Dermis microvascular lymphatic vessel endothelial cell (primary cell): ENCODE data around the gene SNTA1. TPM values are rescaled to one million over a fixed set of nuclear protein-coding genes. Genes with fewer than 3 reads are reported as not detected.
"Not testable (repeated sequence)": the region's sequence is repeated elsewhere in the genome, so short reads cannot be mapped to it uniquely, and the experiment has no call there.

ENCODE experiments used
- DNase-seq, 2 donors: peaks; one replicate each; pipeline versions ENCODE4 v3.0.0 to v3.0.0-alpha.2; 2010; ENCODE audit warnings: low read depth in 2 of 2
- total RNA-seq: library from RNA; depleted of rRNA; stranded (reverse); fragments of >200 nt; gene quantifications from 2 replicates; pipeline ENCODE4 v1.2.1, GENCODE V29; 2014

Gene SNTA1
- total RNA-seq, 1 donor from 2014 or later, result 6.2 TPM

DNA sequence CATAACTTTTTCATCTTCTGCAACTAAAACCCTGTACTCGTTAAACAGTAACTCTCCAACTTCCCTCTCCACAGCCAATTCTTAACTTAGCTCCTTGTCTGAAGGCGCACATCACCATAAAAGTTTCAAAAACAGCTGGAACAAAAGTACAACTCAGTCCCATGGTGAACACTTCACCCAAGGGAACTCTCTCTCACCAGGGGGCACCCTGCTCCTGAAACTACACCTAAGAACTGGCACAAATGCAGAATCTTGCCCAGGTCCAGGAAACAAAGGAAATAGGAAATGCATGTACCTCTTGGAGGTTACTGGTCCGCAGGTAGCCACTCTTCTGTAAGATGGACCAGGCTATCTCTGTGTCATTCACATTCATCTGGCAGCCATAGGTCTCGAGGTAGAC, 48.8 kb downstream of the SNTA1 start:
- peak in 1 of 2 donors; percentile 30 for DNase-seq

DNA sequence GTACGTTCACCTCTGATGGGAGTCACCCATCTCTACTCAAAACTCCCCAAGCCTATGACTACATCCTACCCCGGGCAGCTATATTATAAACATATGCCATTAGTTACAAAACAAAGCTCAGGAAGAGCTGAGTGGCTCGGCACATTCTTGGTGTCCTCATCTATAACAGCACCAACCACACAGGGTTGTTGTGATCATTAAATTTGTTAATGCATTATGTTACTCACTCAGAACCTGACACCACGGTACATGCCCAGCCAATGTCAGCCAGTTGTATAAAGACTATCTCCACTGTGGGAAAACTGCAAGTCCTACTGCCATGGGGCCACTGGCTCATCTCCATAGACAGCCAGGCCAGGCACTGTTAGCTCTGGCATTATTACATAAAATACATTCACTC, 50.0 kb downstream of the SNTA1 start:
- DNase-seq, result no peak

DNA sequence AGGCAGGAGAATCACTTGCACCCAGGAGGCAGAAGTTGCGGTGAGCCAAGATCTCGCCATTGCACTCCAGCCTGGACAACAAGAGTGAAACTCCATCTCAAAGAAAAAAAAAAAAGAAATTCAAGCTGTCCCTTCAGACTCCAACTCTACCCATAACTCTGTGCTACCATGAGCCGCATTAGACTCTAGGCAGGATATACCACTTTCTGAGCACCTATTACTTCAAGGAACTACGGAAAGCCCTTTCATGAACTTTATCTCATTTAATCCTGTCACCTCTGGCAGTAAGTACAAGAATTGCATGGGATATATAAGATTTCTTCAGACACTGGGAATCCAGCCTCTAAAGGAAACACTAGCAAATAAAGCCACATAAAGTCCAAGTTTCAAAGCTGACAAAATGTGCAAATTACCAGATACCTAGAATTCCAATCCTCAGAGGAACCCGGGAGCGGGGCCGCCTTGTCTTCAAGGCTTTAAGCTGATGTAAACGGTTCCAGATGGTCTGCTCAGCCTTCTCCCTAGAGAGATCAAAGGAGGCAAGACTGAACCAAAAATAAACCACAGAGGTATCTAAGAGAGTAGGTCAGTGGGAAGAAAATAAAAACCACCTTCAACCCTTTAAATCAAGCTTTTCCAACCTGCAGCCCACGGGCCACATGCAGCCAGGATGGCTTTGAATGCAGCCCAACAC, 51.7 kb downstream of the SNTA1 start:
- no peak for DNase-seq

DNA sequence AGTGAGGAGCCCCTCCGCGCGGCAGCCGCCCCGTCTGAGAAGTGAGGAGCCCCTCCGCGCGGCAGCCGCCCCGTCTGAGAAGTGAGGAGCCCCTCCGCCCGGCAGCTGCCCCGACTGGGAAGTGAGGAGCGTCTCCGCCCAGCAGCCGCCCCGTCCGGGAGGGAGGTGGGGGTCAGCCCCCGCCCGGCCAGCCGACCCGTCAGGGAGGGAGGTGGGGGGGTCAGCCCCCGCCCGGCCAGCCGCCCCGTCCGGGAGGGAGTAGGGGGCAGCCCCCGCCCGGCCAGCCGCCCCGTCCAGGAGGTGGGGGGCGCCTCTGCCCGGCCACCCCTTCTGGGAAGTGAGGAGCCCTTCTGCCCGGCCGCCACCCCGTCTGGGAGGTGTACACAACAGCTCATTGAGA, 54.2 kb downstream of the SNTA1 start:
- not testable (repeated sequence) for DNase-seq

DNA sequence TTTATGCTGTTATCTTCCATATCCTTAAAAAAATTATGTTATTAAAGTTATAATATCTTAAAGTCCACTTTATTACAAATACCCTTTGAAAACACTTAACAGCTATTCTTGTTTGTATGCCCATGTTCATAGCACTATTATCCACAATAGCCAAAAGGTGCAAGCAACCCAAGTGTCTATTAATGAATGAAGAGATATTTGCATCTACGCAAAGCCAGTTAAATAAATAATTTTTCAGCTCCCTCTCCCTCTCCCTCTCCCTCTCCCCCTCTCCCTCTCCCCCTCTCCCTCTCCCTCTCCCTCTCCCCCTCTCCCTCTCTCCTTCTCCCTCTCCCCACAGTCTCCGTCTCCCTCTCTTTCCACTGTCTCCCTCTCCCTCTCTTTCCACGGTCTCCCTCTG, 55.3 kb downstream of the SNTA1 start:
- no peak for DNase-seq

DNA sequence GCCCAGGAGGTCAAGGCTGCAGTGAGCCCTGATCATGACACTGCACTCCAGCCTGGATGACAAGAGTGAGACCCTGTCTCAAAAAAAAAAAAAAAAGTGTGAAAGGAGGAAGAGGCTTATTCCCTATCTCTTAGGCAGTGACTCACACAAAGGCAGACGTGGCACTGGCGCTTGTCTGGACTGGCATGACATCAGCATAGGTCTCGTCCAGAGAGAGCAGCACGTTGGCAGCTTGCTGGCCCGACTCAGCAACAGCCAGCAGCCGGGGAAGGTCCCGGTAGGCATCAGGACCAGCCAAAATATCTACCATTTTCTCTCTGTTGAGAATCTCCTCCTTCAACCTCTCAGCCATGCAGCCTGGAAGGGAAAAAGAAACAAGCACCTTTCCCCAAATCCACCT, 56.4 kb downstream of the SNTA1 start:
- DNase-seq, result peak in 1 of 2 donors; percentile 46

DNA sequence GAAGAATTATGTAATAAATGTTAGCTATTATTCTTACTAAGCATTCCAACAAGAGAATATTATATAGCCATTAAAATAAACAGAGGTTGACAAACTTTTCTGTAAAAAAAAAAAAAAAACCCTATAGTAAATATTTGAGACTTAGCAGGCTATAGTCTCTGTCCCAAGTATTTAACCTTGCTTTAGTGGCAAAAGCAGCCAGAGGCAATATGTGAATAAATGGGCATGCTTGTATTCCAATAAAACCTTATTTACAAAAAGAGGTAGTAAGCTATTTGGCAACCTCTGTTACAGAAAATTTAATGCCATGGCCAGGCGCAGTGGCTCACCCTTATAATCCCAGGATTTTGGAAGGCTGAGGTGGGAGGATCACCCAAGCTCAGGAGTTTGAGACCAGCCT, 56.9 kb downstream of the SNTA1 start:
- no peak for DNase-seq

DNA sequence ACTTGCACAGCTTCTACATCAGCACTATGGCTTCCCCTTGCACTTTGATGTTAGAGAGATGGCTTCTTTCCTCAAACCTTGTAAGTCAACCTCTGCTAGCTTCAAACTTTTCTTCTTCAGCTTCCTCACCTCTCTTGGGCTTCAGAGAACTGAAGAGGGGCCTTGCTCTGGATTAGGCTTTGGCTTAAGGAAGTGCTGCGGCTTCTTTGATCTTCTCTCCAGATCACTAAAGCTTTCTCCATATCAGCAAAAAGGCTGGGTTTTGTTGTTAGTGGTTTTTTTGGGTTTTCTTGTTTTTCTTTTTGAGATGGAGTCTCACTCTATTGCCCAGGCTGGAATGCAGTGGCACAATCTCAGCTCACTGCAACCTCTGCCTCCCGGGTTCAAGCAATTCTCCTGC, 66.2 kb downstream of the SNTA1 start:
- no peak for DNase-seq

DNA sequence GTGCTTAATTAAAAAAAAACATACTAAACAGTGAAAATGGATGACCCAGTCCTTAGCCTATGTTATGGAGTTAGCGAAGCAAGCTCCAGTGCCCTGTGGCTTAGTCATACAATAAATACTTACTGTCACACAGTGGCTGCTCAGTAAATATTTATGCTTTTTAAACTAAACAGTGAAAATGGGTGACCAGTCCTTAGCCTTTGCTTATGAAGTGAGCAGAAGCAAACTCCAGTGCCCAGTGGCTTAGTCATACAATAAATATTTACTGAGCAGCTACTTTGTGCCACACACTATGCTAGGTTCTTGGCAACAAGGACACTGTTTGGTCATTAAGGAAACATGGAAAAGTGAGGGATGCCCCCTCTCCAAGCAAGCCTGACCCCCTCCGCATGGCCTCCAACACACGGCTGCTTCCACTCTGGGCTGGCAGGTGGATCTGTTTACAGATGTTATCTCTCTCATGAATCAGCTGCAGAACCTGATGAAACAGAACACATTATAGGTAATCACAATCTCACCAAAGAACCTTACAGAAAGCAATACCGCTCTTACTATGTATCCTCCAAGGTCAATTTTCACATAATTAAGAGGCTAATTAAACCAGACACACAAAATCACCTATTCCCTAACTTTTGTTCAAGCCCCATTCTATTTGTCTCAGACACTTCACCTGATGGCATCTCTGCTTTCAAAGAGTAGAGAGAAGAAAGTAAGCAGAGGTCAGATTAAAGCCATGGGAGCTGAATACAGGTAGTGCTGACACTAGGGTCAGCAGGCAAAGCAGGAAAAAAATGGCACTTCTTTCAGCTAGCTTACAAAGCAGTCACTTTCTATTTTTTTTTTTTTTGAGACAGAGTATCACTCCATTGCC, 69.6 kb downstream of the SNTA1 start:
- DNase-seq, result peak in 1 of 2 donors; percentile 28

DNA sequence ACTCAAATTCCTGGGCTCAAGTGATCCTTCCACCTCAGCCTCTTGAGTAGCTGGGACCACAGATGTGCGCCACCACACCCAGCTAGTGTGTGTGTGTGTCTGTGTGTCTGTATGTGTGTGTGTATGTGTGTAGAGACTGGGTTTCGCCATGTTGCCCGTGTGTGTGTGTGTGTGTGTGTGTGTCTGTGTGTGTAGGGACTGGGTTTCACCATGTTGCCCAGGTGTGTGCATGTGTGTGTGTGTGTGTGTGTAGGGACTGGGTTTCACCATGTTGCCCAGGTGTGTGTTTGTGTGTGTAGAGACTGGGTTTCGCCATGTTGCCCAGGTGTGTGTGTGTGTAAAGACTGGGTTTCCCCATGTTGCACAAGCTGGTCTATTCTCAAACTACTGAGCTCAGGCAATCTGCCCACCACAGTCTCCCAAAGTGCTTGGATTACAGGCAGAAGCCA, 70.5 kb downstream of the SNTA1 start:
- DNase-seq, result no peak

DNA sequence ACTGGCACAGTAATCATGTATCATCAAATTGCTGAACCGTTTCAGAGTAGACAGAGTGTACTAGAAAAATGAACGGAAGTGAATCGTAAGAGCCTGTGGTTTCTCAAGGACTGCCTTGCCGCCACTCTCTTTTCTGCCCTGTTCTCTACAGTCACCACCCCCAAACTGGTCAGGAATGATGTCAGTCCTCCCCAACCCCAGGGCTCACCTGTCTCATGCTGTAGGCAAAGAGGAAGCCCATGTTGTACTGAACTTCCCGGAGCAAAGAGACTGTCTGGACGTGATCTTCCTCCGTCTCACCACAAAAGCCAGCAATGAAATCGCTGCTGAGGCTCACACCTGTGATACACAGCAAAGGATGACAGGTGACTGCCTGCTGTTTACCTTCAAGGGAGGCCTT, 73.3 kb downstream of the SNTA1 start:
- no peak for DNase-seq

DNA sequence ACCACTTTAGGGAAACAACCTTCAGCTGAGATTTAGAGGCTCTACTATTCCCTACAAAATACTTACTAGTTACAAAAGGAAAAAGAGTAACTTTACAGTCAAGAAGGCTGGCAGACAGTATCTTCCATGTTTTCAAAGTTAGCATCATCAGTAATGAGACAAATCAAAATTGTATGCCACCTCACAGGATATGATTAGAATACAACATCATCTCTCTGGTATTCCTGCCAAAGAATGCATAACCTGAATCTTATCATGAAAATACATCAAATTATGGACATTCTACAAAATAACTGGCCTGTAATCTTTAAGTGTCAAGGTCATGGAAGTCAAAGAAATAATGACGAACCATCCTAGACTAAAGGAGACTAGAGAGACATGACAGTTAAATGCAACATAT, 80.7 kb downstream of the SNTA1 start:
- peak in 1 of 2 donors; percentile 5 for DNase-seq

DNA sequence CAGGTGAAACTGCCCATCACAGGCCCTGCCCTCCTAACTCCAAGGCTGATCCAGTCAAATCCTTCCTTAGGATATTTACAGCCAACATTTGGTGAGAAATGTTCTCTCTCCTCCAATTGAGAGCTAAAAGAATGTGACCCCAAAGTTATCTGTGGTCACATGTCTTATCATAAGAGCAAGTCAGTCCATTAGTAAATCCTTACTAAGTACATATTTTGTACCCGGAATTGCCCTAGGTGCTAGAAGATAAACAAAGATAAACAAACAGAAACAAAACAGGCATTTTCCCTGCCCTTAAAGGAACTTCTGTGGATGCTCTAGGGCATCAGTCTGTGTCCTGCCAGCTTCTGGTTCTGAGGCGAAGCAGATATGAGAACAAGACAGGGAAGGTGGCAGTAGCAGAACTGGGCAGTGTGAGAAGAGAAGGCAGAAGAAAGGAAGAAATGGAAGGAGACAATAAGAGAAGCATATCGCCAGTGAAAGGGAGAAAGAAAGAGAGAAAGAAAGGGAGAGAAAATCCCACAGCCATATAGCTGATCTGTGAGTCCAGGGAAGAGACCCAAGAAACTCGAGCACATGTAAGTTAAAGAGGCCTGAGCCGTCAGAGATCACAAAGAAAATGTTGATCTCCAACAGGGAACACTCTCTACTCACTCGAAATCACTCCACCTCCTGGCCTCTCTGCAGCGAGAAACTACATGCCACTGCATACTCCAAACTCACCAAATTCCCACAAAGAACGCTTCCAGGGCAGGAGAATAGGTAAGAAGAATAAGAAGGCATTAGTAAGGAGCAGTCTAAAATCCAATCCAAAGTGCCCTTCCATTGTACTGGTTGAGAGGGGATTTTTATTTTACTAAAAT, 83.9 kb downstream of the SNTA1 start:
- DNase-seq, result no peak

Other genes with a start within 250 kb of the SNTA1 start
- gene BPIFA3, start 226.4 kb downstream of the SNTA1 start, total RNA-seq, result not detected in 2 replicates
- not detected in 2 replicates for gene BPIFA1, start 207.8 kb downstream of the SNTA1 start, total RNA-seq
- not detected in 2 replicates for gene BPIFB1, start 160.5 kb downstream of the SNTA1 start, total RNA-seq
- 17.3 and 20.5 TPM in 2 replicates for gene CDK5RAP1, start 42.2 kb downstream of the SNTA1 start, total RNA-seq
- 2.6 and 5.1 TPM in 2 replicates for gene CBFA2T2, start 46.3 kb upstream of the SNTA1 start, total RNA-seq
- under 0.01 TPM in 1 of 2 replicates, not detected in the other for gene C20orf144, start 218.6 kb upstream of the SNTA1 start, total RNA-seq
- 1.0 and 1.4 TPM in 2 replicates for gene ACTL10, start 223.2 kb upstream of the SNTA1 start, total RNA-seq
- gene NECAB3, start 230.7 kb upstream of the SNTA1 start, total RNA-seq, result 6.9 and 10.9 TPM in 2 replicates
- 6.3 and 7.6 TPM in 2 replicates for gene E2F1, start 242.6 kb upstream of the SNTA1 start, total RNA-seq